HG03432 (cell line): ENCODE data around the gene GPR18.
"Not testable (repeated sequence)": the region's sequence is repeated elsewhere in the genome, so short reads cannot be mapped to it uniquely, and the experiment has no call there.

Source experiments
- ATAC-seq: cut with Tn5 transposase; IDR thresholded peaks from one replicate; pipeline ENCODE4 v1.9.1; 2021; ENCODE audit warnings: mild to moderate bottlenecking, moderate library complexity; ENCODE audit not compliant: unreplicated experiment

Gene GPR18

GRCh38 chr13:99268822-99269221, 10.6 kb upstream of the GPR18 start:
- ATAC-seq: no peak

DNA sequence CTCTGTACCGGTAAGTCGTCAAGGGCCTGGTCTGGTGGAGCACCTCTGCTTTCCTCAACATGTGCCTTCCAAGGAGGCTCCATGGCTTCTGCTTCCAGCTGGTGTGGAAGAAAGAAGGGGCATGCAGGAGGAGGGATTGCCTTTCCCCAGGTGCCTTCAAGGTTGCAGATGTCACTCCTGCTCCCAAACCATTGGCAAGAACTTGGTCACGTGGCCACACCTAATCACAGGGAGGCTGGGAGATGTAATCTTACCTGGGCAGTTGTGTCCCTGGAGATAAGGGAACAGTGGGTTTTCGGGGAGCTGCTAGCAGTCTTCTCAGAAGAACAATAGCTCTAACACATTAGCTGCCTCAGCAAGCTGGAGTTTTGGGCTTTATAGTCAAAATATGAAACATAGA, 9.7 kb upstream of the GPR18 start:
- no peak for ATAC-seq

- ATAC-seq: no peak
Measured at GRCh38 chr13:99266827-99267226, 8.6 kb upstream of the GPR18 start.

DNA sequence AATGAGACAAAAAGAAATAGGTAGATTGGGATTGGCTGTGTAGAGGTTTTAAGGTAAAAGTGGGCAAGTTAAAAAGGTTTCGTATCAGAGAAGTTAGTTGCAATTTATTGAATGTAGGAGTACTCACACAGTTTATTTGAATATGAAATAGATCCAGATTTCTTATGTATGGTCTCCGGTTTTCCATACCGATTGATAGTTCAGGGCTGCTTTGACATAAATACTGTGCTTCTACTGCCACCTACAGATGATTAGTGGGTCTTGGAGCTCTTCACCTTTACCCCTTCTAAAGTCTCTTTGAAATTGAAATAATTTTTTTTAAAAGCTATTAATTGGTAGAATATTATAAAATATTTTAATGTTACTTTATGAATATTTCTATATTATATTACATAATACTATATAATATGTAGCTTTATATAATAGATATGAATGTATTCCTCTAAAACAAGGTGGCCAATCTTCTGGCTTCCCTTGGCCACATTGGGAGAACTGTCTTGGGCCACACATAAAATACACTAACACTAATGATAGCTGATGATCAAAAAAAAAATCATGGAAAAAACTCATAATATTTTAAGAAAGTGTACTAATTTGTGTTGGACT, 7.7 kb upstream of the GPR18 start:
- ATAC-seq: peak; percentile 43

DNA sequence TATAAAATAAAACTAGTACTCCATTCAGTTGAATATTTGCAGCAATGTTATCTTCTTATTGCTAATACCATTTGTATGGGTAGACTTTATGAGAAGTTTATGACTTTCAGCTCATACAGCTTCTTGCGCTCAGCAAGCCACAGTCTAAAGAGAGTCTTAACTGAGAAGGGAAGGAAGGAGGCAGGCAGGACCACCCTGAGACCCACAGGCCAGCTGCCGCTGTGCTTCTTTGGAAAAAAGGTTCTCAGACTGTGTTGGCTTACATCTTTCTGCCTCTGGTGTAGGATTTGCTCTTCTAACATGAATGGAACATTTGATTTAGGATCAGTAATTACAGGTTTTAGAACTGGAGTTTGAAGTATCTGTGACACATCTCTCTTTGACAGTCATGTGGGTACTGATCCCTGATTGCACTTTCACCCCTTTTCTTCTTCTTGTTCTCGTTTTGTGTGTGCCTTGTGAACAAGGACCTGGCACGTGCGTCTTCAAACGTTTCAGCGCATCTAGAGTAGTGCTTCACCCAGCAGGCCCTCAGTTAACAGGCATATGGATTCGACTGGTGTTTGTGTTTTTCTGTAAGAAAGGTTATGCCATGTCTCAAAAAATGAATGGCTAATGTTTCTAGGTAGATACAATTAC, 7.1 kb upstream of the GPR18 start:
- no peak for ATAC-seq

DNA sequence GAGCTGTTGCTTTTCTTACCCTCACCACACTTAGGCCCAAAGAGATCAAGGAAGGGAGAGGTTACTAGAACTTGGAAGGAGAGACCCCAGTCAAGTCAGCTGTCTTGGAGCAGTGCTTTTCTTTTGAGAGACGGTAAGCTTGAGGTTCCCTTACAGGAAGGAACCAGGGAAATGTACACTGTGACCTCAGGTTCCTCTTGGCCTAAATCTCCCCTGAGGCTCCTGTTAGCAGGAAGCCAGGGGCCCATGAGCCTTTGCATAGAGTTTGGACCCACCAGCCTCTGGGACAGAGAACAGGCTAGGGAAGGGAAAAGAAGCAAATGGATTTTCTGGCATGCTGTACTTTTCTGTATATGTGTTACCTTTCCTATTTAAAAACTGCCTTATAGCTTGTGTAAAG, 5.9 kb upstream of the GPR18 start:
- no peak for ATAC-seq

DNA sequence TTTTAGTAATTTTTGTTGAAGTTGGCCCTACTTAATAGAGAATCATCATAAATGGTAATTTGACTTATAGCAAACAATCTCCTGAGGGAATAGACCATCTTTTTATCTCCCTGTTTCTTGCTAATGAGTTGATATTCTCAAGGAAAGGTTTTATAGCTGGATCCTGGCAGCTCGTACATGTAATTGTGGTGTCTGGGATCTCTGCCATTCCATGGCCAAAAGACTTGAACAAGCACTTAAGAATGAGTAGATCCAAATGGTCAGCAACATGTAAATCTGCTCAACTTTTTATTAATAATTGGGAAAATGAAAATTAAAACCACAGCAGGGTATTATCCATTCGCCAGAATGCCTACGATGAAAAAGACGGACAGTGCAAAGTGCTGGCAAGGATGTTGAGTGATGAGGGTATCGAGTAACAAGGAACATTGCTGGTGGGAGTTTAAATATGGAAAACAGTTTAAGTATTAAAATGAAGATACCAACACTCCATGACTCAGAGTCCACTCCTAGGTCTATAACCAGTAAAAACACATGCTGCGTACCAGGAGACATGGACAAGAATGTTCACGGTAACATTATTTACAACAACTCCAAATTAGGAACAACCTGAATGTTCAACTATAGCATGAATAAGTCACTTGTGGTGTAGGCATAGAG, 5.1 kb upstream of the GPR18 start:
- ATAC-seq: no peak

DNA sequence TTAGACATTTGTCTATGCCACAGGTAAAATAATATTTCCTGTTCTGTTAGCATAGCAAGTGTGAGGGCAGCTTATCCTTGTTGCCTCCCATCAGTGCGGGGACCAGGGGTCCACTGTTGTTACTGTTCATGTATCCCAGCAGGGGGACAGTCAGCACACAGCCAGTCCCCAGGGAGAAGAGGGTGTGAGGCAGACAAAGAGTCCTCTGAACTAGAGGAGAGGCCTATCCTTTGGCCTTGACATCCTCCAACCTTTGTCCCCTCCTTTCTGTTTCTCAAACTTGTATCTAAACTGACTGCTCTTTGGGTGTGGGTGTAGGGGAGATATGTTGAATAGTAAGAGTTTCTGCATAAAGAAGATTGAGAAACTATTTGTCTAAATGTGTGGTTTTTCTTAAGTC, 2.9 kb upstream of the GPR18 start:
- no peak for ATAC-seq

- no peak for ATAC-seq
Measured at GRCh38 chr13:99260216-99260615, 2.0 kb upstream of the GPR18 start.

DNA sequence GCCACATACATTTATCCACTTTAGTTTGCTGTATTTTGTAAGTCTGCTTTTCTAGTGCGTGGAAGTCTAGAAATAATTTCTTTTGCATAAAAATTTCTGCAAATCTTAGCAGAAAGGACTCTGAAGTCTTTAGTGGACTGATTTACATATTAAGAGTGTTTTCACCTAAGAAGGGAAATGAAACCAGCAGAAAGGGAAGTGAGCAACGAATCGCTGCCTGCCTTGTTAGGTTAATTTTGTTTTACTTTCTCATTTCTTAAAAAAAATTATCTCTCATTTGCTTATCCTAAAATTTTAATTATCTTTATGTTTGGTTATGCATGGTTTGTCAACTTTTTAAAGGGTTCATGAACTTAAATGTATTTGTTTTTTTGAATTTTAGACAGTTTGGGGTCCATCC, 767 bp upstream of the GPR18 start:
- peak; percentile 67 for ATAC-seq

GRCh38 chr13:99257291-99257690, 888 bp downstream of the GPR18 start:
- no peak for ATAC-seq

GRCh38 chr13:99256709-99257108, 1.5 kb downstream of the GPR18 start:
- no peak for ATAC-seq

DNA sequence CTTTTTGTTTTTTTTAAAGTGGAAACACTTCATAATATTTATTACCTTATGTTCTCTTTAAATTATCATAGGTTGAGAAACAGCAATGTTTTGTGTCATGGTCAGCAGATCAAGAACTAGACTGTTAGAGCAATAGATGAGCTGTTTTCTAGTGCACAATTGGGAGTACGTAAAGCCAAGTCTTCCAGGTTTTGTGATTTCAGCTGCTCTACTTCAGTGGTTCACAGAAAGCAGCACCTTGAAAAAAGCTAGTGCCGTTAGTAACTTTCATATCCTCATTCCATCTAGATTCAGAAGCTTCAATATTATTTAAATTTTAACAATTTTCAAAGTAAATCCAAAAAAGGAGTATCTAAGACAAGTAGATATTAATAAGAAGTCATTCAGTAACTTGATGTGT, 1.9 kb downstream of the GPR18 start:
- ATAC-seq: no peak

DNA sequence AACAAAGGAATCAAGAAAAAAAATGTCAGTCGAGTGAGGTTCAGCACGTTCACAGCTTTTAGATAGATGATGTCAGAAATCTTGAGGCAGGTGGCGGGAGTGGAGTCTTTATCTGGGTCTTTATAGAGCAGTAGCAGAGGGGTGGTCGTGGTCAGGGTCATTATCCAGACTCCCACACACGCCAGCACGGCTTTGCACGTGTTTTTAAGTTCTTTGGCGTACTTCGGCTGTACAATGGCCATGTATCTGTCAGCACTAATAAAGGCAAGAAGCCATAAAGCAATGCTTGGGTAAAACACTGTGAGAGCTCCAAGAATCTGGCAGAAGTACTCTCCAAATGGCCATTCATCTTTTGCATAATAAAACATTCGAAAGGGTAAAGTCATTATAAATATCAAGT, 2.9 kb downstream of the GPR18 start:
- ATAC-seq: no peak

DNA sequence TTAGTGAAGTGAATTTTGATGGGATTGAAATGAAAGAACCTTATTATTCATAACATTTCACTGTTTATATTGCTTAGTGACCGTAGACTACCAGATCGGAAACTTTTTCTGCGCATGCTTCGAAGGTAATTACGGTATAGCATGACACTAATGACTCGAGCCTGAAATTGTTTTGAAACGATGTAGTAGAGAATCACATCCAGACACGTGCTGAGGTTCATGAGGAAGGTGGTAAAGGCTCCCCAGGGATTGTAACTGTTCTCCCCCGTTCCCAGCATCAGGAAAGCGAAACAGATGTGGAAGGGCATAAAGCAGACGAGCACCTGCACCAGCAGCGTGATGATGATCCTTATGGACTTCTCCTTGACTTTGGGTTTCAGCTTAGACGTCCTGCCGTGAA, 3.3 kb downstream of the GPR18 start:
- ATAC-seq: no peak

GRCh38 chr13:99251921-99252320, 6.3 kb downstream of the GPR18 start:
- no peak for ATAC-seq

DNA sequence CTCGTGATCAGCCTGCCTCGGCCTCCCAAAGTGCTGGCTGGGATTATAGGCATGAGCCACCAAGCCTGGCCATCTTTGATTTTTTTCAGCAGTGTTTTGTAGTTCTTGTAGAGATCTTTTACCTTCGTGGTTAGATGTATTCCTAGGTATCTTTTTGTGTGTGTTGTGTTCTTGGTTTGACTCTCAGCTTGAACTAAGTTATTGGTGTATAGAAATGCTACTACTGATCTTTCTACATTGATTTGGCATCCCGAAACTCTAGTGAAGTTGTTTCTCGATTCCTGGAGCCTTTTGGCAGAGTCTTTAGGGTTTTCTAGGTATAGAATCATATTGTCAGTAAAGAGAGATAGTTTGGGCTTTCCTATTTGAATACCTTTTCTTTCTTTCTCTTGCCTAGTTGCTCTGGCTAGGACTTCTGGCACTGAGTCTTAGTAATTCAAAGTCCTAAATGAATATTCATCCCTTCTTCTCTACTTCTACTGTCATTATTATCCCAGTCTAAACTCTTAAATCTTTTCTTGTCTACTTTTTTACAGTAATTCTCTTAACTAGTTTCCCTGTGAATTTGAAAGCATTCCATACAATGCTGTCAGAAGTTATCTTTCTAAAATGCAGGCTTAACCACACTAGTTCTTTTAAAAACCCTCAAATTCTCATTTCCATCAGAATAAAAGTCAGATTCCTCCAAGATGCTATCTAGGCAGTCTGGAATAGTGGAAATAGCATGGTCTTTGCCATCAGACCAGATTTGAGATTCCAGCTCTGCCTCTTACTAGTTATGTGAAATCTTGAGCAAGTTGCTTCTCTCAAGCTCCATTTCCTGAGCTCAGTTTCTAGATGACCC, 7.0 kb downstream of the GPR18 start:
- ATAC-seq: no peak

GRCh38 chr13:99249606-99250005, 8.6 kb downstream of the GPR18 start:
- ATAC-seq: not testable (repeated sequence)

DNA sequence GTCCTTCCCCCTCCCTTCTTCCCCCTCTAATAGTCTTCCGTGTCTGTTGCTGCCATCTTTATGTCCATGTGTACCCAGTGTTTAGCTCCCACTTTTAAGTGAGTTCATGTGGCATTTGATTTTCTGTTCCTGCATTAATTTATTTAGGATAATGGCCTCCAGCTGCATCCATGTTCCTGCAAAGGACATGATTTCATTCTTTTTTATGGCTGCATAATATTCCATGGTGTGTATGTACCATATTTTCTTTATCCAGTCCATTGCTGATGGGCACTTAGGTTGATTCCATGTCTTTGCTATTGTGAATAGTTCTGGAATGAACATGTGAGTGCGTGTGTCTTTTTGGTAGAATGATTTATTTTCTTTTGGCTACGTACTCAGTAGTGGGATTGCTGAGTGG, 9.0 kb downstream of the GPR18 start:
- not testable (repeated sequence) for ATAC-seq

GRCh38 chr13:99246100-99246499, 12.1 kb downstream of the GPR18 start:
- no peak for ATAC-seq

DNA sequence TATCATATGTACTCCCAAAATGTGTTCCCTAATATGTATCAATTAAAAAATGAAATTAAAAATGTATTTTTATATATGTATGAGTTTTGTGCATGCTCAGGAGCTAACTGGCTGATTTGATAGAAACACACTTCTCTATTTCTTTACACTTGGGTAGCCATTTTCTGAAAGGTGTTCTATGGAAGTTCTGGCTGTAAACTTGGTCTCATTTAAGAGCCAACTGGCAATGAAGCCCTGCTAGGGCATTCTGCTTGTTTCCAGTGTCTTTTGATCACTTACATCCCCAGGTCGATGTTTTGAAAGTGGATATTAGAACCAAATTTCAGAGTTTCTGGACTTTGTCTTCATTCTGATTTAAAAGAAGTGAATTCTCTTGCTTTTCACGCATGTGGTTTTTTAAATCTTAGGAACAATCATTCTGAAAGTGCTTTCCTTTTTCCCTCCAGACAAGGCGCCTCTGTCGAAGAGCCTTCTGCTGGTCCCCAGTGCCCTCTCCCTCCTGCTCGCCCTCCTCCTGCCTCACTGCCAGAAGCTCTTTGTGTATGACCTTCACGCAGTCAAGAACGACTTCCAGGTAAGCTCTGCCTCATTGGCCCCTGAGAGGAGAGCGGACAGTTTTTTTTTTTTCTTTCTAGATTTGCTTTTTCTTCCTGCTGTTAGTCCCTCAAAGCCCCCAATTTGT, 20.1 kb downstream of the GPR18 start:
- peak; percentile 90 for ATAC-seq
